Measurements from ENCODE around the gene CTSZ. TPM values are rescaled to one million over a fixed set of nuclear protein-coding genes. Genes with fewer than 3 reads are reported as not detected.

The CTSZ gene
- 100 to 1,000 TPM; 124 to 240 (median 136) TPM for total RNA-seq (2021; fragmentation: NEBNext Ultra II Directional; extraction: Animal tissue kit (Norgen Biotek cat#: 25700))
- long read RNA-seq, partial matches to known transcripts: 3 of 6 reads
- long read RNA-seq, other reads (novel, unspliced or antisense): 3 of 6 reads

DNA sequence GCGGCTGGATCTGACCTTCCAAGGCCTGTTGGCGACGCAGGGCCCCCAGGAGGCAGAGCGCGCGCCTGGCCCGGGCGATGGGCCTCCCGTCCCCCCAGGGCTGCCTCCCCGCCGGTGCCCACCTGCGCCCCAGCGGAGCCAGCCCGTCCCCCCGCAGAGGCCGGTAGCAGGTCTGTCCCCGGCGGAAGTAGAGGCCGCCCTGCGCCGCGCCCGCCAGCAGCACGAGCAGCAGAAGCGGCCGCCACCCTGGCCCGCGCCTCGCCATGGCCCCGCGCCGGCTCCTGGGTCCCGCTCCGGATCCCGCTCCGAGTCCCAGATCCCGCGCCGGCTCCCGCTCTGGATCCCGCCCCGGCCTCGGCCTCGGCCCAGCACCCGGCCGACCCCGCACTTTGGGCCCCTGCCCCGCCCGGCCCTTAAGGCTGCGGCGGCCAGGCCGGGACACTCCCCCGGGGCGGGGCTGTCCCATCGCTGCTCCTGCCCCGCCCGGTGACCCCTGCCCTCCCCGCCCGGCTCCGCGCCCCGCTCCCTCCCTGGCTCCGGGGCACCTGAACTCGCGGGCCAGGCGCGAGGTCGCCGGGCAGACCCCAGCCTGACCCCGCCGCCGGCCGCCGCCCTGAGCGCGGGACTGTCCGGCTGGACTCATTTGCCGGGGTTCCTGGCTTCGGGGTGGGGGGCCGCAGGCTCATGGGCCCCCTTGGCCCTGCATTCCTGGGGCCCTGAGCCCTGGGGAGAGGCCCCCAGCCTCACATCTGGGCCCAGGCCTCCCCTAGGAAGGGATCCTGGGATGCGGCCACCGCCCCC, at the start of gene CTSZ:
TSS of gene CTSZ (minus strand) at position 391 of the 801 bp plus-strand sequence. CDS start at position 265, 126 bp downstream.
- H3K9me3 Mint-ChIP-seq: no peaks in the 10 kb centered on the region
- peaks cover 40% of the 10 kb centered on the region for H3K4me1 Mint-ChIP-seq (ENCODE audit: low read depth)

DNA sequence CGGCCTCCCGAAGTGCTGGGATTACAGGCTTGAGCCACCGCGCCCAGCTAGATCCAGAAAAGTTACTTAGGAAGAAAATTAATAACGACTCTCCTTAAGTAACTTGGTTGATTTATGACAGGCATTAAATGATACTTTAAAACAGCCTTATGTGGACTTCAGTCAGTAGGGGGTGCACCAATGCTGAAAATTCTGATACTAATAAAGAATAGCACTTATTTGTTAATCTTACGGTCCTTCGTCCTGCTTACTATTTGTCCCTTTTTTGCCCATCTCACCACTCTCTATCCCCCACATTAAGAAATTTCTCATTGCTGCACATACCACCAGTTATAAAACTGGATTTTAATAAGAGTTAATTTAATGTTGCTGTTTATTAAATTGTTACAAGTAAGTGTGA, 48.2 kb upstream of the CTSZ start:
- DNase-seq: peak; percentile 29
- Mint-ChIP-seq H3K36me3 (ENCODE audit: low read depth) (no peaks in the 10 kb centered on the region), H3K27me3 (ENCODE audit: insufficient read depth) (peaks cover 20% of the 10 kb centered on the region), H3K9me3 (no peaks in the 10 kb centered on the region), H3K4me1 (ENCODE audit: low read depth) (no peaks in the 10 kb centered on the region), H3K27ac (no peak overlapping the region), H3K4me3 (no peak overlapping the region)
- TF ChIP-seq, protein P1, sequence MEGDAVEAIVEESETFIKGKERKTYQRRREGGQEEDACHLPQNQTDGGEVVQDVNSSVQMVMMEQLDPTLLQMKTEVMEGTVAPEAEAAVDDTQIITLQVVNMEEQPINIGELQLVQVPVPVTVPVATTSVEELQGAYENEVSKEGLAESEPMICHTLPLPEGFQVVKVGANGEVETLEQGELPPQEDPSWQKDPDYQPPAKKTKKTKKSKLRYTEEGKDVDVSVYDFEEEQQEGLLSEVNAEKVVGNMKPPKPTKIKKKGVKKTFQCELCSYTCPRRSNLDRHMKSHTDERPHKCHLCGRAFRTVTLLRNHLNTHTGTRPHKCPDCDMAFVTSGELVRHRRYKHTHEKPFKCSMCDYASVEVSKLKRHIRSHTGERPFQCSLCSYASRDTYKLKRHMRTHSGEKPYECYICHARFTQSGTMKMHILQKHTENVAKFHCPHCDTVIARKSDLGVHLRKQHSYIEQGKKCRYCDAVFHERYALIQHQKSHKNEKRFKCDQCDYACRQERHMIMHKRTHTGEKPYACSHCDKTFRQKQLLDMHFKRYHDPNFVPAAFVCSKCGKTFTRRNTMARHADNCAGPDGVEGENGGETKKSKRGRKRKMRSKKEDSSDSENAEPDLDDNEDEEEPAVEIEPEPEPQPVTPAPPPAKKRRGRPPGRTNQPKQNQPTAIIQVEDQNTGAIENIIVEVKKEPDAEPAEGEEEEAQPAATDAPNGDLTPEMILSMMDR (IDR thresholded peaks at IDR 0.05): peak; percentile 74

More for the DNA sequence above, at the start of gene CTSZ:
- no peak for DNase-seq
- Mint-ChIP-seq H3K27ac (peak within 1 kb of the TSS; percentile 78), H3K36me3 (ENCODE audit: low read depth) (peaks cover 7% of the 10 kb centered on the region; the same call in 1 of the 2 replicates), H3K4me3 (peak within 1 kb of the TSS; percentile 87), H3K27me3 (ENCODE audit: insufficient read depth) (no peaks in the 10 kb centered on the region; the same call in 1 of the 2 replicates)
- TF ChIP-seq, protein P1 (IDR thresholded peaks at IDR 0.05): no peak

DNA sequence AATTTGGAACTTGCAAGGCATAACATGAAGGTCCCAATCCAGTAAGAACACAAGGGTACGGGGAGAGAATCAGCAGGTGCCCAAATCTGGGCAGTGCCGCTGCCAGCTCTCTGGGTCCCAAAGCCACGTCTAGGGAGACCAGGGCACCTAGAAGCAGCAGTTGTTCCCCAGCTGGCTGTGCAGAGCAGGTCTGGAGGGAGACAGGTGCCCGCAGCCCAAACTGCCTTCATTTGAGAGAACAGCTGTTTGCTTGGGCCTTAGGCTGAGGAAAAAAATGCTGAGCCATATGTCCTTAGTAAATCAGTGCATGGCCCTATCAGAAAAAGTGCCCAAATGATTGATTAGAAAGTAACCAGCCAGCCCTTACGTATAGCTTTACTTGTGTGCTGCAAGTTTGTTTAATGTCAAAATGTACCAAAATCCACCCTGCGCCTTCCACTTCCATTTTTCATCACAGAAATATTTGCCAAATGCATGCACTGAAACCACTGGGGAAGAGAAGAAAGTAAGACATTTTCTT, 44.7 kb upstream of the CTSZ start:
- Mint-ChIP-seq H3K36me3 (ENCODE audit: low read depth) (no peaks in the 10 kb centered on the region), H3K27me3 (ENCODE audit: insufficient read depth) (peaks cover 29% of the 10 kb centered on the region), H3K4me1 (ENCODE audit: low read depth) (peaks cover 13% of the 10 kb centered on the region), H3K27ac (no peak overlapping the region), H3K4me3 (no peak overlapping the region), H3K9me3 (no peaks in the 10 kb centered on the region)
- DNase-seq: no peak
- TF ChIP-seq, protein P1 (IDR thresholded peaks at IDR 0.05): no peak

DNA sequence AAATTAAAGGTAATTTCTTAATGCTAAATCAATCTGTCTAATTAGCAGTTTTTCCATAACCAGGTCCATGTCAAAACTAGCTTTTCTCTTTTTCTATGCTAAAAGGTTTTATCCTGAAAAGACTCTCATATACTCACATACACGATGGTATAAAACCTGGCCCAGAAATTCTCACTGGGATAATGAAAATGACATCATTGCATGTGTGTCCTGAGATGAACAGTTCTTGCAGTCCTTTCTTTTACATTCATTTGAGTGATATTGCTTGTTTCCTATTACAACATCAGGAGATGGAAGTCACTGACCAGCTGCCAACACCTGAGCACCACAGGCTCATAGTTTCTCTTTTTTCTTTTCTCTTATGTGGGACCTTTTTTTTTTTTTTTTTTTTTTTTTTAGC, 43.4 kb upstream of the CTSZ start:
- no peak for DNase-seq
- TF ChIP-seq, protein P1 (IDR thresholded peaks at IDR 0.05): no peak
- Mint-ChIP-seq H3K9me3 (no peaks in the 10 kb centered on the region), H3K36me3 (ENCODE audit: low read depth) (no peaks in the 10 kb centered on the region), H3K27me3 (ENCODE audit: insufficient read depth) (peaks cover 27% of the 10 kb centered on the region), H3K27ac (no peak overlapping the region), H3K4me3 (no peak overlapping the region), H3K4me1 (ENCODE audit: low read depth) (peaks cover 13% of the 10 kb centered on the region)

DNA sequence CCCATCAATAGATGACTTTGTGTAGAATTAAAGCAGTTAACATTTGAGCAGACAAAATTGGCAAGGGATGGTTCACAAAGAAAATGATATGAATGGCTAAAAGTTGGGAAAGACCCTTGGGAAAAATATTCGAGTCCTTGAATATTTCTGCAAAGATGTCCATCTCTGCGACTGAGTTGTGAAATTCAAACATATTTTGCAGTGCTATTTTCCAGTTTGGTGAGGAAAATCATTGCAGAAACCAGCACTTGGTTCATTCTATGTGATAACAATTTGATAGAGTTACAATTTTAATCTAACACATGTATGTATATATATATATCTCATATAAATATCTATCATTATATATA, 41.6 kb upstream of the CTSZ start:
- H3K27me3 Mint-ChIP-seq (ENCODE audit: insufficient read depth): peaks cover 22% of the 10 kb centered on the region
- TF ChIP-seq, protein P1 (IDR thresholded peaks at IDR 0.05): no peak
- no peaks in the 10 kb centered on the region for H3K9me3 Mint-ChIP-seq
- no peak for DNase-seq
- H3K36me3 Mint-ChIP-seq (ENCODE audit: low read depth): no peaks in the 10 kb centered on the region
- peak overlapping the region; percentile 1; the same call in 1 of the 2 replicates for H3K27ac Mint-ChIP-seq
- peak overlapping the region; percentile 44 for H3K4me3 Mint-ChIP-seq
- H3K4me1 Mint-ChIP-seq (ENCODE audit: low read depth): peaks cover 19% of the 10 kb centered on the region
